Activated CD8-positive, alpha-beta memory T cell treated with anti-CD3 and anti-CD28 coated beads, Interleukin-2, amount 50 U/mL, for 1 hour (primary cell): ENCODE data around the gene CLTCL1.
"Not testable (repeated sequence)": the region's sequence is repeated elsewhere in the genome, so short reads cannot be mapped to it uniquely, and the experiment has no call there.

Experiments used
- DNase-seq: peaks from one replicate; pipeline ENCODE4 v3.0.0-alpha.2; 2020; ENCODE audit errors: extremely low read depth

The CLTCL1 gene

DNA sequence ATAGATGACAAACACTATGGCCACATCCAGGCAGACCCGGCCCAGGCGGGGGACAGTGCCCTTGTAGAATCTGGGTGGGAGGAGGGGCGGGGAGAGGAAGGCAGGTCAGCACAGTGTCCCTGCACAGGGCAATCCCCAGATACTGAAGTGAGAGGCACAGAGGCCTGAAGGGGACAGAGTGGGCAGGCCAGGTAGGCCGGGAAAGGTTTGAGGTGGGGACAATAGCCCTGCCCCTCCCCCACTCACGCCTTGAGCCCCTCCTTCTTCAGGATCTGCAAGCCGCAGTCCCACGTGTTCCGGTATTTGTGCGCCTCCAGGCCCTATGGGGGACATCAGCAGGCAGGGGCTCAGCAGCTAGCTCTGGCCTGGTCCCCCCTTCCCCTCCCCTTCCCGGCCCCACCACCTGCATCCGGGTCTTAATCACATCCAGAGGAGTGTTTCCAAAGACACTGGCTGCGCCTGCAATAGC lies 115.3 kb downstream of the CLTCL1 start:
- no peak for DNase-seq

GRCh38 chr22:19175602-19176174 lies 115.8 kb downstream of the CLTCL1 start:
- no peak for DNase-seq

- DNase-seq = no peak
Measured at GRCh38 chr22:19175026-19175601, 116.4 kb downstream of the CLTCL1 start.

DNA sequence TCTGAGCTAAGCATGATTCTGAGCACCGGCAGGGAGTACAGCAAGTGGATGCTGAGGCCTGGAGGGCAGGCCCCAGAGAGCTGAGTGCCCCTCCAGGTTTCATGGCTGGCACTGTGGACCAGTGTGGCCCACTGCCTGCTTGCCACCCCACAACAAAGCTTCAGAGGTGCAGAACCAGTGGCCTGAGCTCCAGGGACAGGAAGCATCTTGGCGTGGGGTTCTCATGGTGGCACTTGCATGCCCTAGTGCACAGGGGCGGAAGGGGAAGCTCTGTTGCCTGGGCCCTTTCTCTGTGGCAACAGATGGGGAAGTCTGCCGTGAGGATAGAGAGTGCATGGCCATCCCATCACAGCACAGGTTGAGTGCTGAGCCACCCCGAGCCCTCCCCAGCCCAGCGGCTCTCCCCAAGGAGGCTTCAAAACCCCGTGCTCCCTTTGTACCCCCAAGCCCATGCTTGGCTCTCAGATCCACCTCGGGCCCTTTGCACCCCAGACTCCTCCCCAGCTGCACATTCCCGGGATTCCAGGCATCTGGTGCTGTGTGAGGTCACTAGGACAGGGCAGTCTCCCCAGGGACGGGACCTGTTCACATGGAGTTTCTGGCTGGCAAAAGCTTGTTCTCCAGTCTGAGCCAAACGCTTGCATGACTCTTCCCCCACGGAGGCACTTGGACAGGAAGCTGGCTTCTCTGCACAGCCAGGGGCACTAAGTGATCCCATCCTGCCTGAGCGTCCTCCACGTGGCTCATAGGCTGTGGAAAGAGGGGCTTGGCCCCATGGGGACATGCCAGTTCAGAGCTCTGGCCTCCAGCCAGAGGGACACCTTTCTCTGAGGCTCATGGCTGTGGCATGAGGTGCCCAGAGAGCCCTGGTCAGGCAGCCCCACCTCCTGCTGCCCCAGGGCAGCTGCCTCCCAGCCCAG lies 117.2 kb downstream of the CLTCL1 start:
- no peak for DNase-seq

- DNase-seq = no peak
Measured at GRCh38 chr22:19173047-19174035, 118.2 kb downstream of the CLTCL1 start.

DNA sequence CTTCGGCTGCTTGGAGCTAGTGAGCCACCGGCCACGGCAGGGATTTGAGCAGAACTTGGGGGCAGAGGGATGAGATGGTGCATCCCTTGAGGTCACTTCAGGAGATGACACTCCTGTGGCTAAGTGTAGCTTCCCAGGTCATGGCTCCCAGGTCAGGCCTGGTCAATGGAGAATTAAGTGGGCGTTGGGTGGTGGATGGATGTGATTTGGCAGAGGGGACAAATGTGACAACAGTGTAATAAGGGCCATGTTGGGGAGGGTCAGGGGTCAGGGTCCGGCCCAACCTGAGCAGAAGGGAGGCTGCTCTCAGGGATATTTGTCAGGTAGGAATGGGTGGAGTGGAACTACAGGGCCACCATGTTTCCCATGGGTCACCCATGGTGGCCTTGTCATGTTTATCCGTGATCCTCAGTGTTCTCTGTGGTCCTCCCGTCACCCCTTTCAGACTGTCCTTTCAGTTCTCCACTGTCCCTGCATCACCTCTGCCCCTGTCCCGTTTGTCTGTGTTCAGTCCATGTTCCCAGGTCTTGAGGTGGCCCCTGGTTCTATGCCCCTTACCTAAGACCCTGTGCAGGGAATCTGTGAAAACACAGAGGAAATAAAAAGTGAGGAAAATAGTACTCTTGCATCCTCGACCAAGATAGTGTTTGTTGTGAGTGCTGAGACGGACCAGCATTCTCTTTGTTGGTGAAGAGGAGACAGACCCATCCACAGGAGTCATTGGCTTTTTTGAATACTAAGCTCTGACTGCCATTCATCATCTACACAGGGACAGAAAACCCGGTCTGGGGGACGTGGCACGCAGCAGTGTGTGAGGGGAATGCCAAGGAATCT lies 119.1 kb downstream of the CLTCL1 start:
- no peak for DNase-seq

GRCh38 chr22:19169947-19170318 lies 121.6 kb downstream of the CLTCL1 start:
- DNase-seq = no peak

GRCh38 chr22:19169002-19169946 lies 122.2 kb downstream of the CLTCL1 start:
- no peak for DNase-seq

- no peak for DNase-seq
Measured at GRCh38 chr22:19168088-19168890, 123.2 kb downstream of the CLTCL1 start.

- DNase-seq = no peak
Measured at GRCh38 chr22:19167106-19167869, 124.2 kb downstream of the CLTCL1 start.

DNA sequence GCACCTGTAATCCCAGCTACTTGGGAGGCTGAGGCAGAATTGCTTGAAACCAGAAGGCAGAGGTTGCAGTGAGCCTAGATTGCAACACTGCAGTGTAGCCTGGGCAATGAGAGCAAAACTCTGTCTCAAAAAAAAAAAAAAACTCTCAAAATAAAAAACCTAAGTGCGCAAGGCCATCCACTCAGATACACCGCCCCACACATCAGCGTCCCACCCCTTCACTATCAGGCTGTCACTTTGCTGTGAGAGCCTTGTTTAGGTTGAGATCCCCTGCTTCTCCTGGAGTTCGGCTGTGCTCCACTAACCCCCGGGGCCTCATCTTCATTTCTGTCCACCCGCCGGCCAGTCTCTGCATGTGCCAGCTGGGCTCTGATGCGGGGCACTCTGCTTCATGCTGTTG lies 125.1 kb downstream of the CLTCL1 start:
- DNase-seq = no peak

- no peak for DNase-seq
Measured at GRCh38 chr22:19164425-19164824, 127.1 kb downstream of the CLTCL1 start.

- DNase-seq = not testable (repeated sequence)
Measured at GRCh38 chr22:19158649-19159048, 132.9 kb downstream of the CLTCL1 start.

- not testable (repeated sequence) for DNase-seq
Measured at GRCh38 chr22:19156109-19156508, 135.4 kb downstream of the CLTCL1 start.

GRCh38 chr22:19152942-19153883 lies 138.3 kb downstream of the CLTCL1 start:
- DNase-seq = no peak

- no peak for DNase-seq
Measured at GRCh38 chr22:19151329-19152191, 140.0 kb downstream of the CLTCL1 start.
